NCI-H1436 (cell line): ENCODE measurements around the gene ADGRB3.
A peak's percentile ranks its signal among the peaks of the same experiment; 100 is the strongest.
"Not testable (repeated sequence)": the region's sequence is repeated elsewhere in the genome, so short reads cannot be mapped to it uniquely, and the experiment has no call there.

ENCODE experiments used
- DNase-seq: peaks from one replicate; lab custom pipeline; 2025; lab: John Stamatoyannopoulos, UW

Gene ADGRB3

DNA sequence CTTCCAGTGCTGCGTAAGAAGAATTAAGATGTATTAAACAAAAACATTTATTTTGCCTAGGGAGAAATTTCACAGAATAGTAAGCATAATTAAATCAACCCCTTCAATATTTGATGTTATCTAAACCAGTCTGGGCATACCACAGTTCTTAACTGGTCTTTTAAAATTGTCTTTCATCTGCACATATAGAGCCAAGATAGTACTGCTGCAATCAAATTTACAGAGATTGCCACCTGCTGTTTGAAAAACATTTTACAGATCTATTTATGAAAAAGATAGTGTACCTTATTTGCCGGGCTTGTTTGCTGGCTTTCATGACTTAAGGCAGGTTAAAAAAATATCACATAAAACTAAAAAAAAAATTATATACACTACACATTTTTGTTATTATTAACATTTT is 323.2 kb downstream of the ADGRB3 start:
- peak; percentile 10 for DNase-seq

DNA sequence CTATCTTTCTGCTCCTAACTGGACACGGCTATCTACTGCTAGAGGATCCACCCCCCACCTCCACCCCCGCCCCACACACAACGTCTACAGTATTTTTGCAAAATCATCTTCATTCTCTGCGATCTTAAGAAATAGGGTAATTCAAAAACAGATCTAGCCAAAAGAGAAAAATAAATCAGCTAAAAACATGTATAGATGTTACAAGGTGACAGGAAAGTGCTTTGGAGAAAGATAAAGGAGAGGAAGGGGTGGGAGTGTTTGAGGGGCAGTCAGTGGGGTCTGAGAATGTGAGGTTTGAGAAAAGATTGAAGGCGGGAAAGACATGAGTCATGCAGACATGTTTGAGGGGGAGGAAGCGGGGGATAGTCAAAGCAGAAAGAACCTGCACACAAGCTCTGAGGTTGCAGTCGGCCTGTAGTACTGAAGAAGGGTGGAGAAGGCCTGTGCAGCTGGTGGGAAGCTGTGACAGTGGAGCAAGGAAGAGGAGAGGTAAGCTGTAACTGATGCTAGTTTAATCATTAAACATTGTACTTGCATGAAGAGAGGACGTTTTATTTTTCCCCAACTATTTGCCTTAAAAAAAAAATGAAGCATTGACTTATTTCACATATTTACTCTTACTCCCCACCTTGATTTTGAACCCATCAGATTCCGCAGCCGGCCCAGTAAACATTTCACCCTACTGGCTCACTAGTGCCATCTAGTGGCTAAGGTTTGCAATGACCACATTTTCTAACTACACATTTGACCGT is 332.6 kb downstream of the ADGRB3 start:
- peak; percentile 75 for DNase-seq

DNA sequence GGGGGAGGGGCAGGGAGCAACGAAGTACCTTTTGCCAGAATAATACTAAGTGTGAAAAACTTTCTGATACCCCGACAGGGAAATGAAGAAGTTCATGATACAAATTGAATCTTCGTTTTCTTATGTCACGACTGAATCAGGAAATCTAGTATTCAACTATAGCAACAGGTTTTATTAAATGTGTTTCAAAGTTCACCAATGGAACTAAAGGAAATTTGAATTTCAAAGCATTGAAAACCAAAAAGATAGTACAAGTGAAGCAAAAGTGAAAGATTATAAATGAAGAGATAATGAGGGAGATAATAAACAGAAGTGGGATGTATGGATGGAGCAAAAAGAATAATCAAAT is 333.2 kb downstream of the ADGRB3 start:
- DNase-seq = no peak

DNA sequence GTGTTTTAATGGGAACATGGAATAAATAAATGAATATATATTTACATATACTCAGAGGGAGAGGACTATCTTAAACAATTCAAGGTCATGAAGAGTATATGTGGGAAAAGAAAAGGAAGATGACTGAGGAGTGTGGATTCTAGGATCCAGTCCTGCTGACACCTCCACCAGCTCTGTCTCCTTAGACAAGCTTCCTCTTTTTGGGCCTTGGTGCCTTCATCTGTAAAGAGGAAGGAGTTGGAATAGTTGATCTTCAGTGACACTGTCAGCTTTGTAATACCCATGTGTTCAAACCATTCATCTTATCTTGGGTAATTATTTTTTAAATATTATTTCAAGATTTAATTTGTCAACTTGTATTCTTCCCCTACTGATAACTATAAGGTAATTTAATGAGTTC is 338.0 kb downstream of the ADGRB3 start:
- DNase-seq = no peak

DNA sequence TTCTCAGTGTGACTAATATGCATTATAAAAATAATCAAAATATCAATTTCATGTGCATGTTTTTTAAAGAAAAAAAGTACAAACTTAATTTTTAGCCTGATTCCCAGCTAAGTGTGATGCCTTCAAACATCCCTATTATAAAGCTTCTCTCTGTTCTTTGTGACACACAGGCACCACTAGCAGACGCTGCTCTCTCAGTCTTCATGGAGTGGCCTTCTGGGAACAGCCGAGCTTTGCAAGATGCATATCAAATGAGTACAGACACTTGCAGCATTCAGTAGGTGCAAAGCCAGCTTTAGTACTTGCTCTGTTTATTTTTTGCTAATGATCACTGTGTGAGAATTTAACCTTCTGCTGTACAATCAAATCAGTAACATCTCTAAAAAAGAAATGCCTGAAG is 340.0 kb downstream of the ADGRB3 start:
- DNase-seq = peak; percentile 63

DNA sequence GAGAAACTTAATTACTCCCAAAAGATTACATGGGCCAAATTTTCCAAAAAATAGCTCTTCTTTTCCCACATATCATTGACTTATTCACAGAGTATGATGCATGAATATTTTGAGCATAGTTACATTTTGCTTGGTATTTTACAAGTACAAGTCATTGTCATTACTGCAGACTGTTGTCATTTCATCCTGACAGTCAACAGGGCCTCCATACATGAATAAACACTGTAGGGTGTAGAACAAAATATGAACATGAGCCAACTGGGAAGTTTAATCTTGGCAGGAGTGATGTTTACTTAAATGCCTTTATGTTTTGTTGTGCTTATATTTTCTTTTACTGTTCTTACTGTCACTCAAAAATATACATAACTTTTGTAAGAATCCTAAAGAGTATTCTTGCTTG is 340.7 kb downstream of the ADGRB3 start:
- no peak for DNase-seq

DNA sequence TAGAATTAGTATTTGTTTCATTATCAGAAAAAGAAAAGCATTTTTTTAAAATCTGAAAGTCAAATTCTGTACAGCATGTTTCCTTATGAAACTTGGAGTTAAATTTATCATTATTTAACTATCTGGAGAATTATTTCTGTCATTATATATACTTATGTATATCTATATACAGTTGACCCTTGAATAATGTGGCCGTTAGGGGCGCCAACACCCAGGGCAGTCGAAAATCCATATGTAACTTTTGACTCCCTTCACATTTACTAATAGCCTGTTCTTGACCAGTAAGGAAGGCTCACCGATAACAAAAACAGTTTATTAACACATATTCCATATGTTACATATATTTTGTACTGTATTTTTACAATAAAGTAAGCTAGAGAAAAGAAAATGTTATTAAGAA is 341.2 kb downstream of the ADGRB3 start:
- no peak for DNase-seq

DNA sequence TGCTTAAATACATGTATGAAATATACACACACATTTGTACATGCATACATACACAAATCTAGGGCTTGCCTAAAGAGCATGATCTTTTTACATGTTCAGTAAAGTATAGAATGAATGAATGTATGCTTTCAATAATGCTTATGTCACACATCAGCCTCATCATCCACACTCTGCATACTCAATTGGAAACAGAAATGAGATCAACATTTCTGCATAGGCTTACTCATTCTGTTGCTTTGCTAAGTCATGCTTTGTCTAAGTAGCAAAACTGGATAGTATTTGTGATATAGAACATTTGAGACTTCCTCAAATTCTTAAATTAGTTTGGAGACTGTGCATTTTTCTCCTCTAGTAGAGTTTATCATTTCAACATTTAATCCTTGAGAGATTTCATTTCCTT is 343.3 kb downstream of the ADGRB3 start:
- DNase-seq = no peak

DNA sequence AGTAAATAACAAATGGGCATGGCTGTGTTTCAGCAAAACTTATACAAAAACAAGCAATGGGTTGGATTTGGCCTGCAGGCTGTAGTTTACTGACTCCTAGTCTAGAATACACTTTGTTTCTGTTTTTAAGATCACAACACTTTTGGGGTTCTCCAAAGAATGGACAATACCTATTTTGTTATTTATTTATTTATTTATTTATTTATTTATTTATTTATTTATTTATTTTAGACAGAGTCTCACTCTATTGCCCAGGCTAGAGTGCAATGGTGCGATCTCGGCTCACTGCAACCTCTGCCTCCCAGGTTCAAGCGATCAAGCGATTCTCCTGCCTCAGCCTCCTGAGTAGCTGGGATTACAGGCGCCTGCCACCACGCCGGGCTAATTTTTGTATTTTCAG is 346.6 kb downstream of the ADGRB3 start:
- not testable (repeated sequence) for DNase-seq

DNA sequence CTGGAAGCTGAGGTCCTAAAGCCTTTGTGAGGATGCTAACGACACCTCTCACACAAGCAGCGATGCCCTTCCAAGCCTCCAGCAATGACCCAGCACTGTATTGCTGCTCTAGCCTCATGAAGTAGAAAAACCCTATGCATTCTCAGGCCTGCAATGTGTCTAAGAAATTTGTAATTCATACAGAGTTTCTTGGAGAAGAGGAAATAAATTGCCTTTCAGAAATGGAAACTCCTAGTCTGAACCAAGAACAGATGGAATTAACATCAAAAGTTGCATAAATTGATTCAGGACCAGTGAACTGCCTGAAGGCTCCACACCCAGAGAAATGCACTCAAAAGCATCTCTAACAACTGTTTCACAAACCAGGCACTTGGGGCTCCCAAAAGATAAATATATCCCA is 353.6 kb downstream of the ADGRB3 start:
- DNase-seq = no peak

DNA sequence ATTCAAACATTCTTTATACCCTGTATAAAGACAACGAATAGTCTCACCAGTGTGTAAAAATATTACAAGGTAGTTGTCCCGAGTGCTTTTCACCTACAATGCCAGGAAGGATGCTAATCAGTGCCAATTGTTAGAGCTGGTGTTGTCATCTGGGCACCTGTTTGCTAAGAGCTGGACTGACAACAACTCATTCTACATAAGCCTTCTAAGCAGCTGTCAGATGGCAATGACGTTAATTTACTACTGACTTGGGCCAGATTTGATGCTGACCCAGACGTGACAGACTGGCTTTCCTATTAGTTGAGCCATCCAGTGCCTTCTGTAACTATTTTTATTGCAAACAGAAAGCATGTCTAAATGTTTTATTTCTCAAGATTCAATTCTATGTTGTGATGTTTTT is 355.2 kb downstream of the ADGRB3 start:
- DNase-seq = no peak

DNA sequence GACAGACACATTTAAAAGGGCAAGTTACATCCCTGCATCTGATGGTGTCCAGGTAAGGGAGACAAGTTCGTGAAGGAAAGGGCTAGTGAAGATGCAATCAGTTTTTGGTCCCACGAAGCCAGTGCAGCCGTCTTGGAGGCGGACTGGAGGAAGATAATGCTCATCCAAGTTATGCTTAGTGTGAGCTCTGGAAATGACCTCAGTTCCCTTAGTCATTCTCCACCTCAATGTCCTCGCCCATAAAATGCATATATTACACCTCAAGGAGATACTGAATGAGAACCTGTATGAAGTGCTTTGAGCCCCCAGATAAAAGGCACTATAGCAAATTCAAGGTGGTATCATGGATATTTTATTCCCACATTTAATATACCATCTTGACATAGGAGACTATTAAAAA is 358.8 kb downstream of the ADGRB3 start:
- no peak for DNase-seq

DNA sequence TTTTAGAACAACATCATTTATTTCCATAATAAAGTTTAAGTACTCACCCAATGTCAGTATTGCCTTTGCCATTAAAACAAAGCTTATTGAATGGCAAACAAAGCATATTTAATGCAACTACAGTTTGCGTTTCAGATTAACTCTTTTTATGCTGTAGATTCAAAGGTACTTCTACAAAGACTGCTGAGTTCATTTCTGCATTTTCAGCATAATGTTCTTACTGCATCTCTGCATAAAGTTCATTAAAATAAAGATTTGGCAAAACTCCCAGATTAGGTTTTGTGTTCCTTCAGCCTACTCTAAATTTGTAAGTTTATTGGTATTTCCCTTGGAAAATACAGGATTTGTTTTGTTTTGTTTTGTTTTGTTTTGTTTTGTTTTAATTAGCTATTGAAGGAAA is 359.4 kb downstream of the ADGRB3 start:
- DNase-seq = no peak

DNA sequence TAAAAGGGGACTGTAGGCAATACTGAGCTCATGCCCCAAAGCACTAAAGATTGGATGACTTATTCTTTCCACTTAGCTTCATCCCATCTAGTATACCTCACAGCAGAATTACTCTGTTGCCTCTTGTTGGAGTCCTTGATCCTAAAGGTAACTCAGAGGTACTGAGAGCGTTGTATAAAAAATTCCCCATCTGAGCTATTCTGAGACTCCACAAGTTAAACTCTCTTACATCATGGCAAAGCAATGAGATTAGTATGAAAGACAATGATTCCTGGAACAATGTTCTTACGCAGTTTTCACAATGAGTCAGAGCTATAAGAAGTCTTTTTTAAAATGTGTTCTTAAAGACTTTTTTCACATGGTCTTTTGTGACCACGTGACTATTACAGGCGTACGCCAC is 370.1 kb downstream of the ADGRB3 start:
- no peak for DNase-seq

DNA sequence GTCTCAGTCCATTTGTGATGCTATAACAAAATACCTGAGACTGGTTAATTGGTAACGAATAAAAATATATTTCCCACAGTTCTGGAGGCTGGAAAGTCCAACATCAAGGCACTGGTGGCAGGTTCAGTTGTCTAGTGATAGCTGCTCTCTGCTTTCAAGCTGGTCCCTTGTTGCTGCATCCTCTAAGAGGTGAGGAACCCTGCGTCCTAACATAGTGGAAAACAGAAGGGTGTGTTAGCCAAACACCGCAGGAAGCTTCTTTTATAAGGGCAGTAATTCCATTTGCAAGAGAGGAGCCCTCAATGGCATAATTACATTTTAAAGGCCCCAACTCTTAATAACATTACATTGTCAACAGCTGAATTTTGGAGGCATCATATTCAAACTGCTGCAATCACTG is 372.7 kb downstream of the ADGRB3 start:
- no peak for DNase-seq

DNA sequence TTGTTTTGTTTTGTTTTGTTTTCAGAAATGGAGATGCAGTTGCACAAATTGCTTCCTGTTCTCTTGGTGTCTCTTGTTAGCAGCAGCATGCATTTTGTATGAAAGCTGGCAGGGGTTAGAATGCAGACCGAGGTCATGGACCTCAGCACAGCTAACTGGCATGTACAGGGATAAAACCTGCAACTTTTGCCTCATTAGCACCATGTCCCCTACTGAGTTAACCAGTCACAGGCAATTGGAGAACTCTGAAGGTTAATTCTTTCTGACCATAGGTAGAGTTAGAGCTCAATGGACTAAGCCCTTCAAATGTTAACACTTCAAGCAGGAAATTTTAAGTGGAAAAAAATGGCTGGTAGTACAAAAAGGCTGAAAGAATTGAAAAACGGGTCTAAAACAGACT is 377.1 kb downstream of the ADGRB3 start:
- DNase-seq = no peak

DNA sequence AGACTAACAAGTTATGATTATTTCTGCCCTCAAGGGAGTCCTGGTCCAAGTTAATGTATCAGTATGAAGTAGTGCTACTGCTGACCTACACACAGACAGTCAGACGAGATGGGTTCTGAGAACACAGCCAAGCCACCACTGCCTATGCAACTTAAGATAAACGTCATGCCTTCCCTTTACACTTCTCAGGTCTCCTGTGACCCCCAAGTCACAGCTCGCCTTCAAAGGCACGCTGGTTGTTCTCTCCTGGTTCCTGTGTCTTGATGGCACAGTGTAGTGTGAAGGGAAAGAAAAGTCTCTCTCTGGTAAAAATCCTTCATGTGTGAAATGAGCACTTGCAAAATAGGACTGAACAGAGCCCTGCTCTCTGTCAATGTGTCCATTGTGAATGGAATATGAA is 377.8 kb downstream of the ADGRB3 start:
- no peak for DNase-seq

DNA sequence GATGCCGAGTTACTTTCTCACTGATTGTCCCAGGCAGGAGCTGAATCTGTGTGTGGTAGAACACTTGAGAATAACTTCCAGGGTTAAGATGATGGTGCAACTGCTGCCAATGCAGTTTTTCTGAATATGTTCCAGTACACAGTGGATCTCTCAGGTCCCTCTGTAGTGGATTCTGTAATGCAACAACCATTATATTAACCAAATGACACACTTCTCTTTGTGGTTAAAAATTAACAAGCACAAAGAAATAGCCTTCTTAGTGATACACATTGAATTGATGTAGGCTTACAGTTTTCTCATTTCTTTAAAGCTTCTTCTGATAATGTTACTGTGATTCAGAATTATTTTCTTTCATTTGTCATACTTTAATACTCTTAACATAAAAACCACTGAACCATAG is 383.8 kb downstream of the ADGRB3 start:
- no peak for DNase-seq

DNA sequence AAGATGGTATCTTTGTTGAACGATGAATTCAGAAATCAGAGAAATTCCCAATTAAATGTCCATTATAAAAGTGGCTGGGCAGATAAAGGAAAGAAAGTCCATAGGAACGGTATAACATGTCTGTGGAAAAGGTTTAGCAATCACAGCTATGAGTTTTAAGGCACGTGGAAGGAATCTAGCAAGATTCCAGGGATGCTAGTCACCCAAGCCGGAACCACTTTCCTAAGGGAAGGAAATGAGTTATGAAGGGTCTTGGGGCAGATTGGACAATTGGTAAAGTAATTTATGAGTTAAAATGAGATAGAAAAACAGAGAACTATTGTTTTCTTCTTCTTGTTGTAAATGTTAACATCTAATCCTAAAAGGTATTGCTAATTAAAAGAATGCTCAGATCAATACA is 384.8 kb downstream of the ADGRB3 start:
- DNase-seq = no peak

DNA sequence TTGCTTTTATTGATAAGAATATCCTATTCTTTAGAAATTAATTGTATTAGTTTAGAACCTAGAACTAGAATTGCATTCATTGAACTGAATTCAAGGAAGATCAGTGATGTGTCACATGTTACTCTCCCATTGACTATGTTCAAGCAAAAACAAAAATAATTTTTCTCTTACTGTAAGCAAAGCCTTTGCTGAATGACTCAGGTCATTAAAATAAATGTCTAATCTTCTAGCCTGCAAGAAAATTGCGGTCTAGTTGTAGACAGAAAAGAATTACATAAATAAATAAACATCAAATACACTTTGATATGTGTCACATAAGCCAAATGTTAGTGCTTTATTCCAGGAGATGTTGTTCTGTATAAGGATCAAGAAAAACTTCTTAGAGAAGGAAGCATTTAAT is 387.9 kb downstream of the ADGRB3 start:
- DNase-seq = no peak

DNA sequence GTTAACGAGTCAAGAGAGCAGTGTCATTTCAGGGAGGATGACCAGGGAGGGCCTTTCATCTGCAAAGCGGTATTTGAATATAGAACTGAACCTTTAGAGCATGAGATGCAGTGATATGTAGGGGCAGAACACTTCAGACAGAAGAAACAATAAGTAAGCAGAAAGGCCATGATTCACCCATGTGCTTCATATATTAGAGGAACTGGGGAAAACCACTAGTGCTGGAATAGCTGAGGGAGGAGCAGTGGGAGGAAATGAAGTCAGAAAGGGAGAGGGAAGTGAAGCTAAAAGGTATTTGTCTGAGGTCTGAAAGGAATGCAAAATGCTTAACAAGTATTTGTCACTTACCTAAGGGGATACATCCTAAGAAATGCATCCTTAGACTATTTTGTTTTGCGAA is 391.2 kb downstream of the ADGRB3 start:
- DNase-seq = no peak

DNA sequence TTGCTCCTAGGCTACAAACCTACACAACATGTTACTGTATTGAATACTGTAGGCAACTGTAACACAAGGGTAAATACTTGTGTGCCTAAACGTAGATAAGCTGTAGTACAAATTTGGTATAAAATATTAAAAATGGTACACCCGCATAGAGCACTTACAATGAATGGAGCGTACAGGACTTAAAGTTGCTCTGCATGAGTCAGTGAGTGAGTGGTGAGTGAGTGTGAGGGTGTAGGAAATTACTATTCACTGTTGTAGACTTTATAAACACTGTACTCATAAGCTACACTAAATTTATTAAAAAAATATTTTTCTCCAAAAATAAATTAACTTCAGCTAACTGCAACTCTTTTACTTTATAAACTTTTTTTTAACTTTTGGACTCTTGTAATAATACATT is 391.6 kb downstream of the ADGRB3 start:
- DNase-seq = no peak

DNA sequence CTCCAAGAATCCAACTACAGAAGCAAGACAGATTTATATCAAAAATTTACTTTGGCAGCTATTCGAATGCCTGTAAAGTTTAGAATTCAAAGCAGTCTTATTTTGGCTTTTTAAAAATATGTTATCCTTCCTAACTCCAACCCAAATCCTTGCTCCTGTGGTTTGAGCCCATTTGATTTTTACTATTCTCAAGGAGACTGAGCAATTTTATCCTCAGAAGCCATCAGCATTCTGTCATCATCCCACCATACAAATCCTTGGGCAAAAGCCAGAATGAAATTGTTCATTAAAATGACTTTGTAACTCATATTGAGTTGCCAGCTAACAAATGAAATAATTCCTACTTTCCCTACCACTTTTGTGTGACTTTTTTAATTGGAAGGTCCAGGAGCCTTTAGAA is 392.8 kb downstream of the ADGRB3 start:
- no peak for DNase-seq

DNA sequence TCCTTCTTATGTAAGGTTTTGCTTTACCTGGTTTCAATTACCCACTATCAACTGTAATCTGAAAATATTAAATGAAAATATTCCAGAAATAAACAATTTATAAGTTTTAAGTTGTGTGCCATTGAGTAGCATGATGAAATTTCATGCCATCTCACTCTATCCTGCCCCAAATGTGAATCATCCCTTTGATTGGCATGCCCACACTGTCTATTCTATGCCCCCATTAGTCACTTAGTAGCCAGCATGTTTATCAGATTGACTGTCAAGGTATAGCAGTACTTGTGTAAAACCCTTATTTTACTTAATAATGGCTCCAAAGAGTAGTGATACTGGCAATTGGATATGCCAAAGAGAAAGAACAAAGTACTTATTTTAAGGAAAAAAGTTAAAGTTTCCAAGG is 403.8 kb downstream of the ADGRB3 start:
- DNase-seq = no peak

DNA sequence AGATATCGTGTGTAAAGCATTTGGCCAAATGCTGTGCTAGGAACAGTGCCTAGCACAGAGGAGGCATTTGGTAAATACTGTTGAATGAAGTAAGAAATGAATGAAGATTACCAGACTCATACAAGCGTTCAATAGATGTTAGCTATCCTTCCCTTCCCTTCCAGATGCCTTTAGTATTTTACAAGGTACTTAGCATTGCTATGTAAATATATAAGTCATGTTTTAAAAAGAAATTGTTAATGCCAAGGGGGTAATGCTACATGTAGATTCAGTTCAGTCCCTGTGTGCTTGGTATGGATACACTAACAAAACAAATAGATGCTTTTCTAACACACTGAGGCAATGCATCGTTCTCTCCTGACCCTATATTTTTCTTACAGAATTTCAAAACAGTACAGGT is 407.2 kb downstream of the ADGRB3 start:
- DNase-seq = no peak
